Epithelial cell of proximal tubule (primary cell): ENCODE data around the gene BLCAP. TPM values are rescaled to one million over a fixed set of nuclear protein-coding genes. Genes with fewer than 3 reads are reported as not detected.

Experiments
- DNase-seq: peaks from one replicate; pipeline ENCODE4 v3.0.0-alpha.2; 2011; ENCODE audit warnings: low read depth
- H3K4me3 ChIP-seq: 2 replicates; pipeline ENCODE4 v1.5.1; 2011; ENCODE audit warnings: low read depth, mild to moderate bottlenecking, low read length
- total RNA-seq: library from RNA; depleted of rRNA; stranded (reverse); fragments of >200 nt; gene quantifications from 2 replicates; pipeline ENCODE4 v1.2.3, GENCODE V29; 2015
- TF ChIP-seq, protein P1 (sequence below): conservative IDR thresholded peaks from 2 replicates; pipeline ENCODE4 v1.5.1; 2012; ENCODE audit warnings: low read depth, mild to moderate bottlenecking, low read length

Gene BLCAP
- total RNA-seq, 1 donor from 2014 or later: 25.3 TPM

DNA sequence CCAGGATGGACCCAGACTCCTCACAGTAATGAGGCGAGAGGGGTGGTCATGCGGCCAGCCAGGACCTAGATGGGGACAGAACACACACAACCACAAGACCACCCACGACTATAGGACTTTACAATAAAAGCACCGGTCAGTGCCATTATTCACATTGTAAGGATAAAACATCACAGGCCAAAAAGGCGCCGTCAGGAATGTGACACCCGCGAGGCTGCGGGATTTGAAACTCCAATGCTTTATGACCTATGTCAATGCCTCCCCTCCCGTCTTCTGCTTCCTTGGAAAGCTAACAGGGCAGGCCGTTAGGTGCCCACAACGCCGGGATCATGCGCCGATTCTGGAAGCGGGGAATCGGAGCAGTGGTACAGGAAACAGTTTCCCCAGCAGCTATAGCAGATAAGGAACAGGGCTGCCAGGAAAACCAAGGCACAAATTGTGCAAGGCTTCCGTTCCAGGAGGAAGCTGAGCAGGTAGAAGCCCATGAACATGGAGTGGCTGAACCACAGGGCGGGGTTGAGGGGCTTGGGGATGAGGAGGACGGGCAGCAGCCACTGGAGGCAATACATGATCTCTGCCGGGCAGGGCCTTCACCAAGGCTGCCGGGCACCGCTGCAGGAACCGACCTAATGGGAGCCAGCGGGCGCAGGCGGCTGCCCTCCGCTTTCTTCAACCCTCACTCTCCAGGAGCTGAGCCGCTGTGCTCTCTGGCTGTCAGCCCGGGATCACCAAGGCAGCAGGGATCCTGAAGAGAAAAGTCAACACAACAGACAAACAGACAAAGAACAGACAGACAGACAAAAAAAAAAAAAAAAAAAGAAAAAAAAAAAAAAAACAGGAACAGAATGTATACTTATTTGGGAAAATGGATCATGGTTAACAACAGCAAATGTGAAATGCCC lies 8.8 kb downstream of the BLCAP start:
- DNase-seq: no peak
- no peak overlapping the region for H3K4me3 ChIP-seq
- TF ChIP-seq, protein P1, sequence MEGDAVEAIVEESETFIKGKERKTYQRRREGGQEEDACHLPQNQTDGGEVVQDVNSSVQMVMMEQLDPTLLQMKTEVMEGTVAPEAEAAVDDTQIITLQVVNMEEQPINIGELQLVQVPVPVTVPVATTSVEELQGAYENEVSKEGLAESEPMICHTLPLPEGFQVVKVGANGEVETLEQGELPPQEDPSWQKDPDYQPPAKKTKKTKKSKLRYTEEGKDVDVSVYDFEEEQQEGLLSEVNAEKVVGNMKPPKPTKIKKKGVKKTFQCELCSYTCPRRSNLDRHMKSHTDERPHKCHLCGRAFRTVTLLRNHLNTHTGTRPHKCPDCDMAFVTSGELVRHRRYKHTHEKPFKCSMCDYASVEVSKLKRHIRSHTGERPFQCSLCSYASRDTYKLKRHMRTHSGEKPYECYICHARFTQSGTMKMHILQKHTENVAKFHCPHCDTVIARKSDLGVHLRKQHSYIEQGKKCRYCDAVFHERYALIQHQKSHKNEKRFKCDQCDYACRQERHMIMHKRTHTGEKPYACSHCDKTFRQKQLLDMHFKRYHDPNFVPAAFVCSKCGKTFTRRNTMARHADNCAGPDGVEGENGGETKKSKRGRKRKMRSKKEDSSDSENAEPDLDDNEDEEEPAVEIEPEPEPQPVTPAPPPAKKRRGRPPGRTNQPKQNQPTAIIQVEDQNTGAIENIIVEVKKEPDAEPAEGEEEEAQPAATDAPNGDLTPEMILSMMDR: no peak

DNA sequence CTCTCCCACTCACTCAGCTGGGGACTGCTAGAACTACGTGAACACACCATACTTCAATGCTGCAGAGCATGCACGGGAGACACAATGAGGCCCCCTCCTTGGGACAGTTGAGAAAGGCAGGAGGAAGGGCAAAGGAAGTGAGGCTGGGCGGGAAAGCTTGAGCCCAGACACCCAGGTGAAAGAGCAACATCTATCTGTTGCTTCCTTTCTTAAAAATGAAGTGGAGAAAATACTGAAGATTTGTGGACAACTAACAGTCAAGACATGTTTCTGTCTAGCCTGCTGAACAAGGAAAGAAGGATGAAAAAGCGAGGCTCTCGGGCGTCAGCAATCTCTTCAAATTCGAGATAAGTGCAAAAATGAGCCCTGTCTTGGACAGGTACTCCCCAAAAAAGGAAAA lies 9.6 kb downstream of the BLCAP start:
- H3K4me3 ChIP-seq: no peak overlapping the region

DNA sequence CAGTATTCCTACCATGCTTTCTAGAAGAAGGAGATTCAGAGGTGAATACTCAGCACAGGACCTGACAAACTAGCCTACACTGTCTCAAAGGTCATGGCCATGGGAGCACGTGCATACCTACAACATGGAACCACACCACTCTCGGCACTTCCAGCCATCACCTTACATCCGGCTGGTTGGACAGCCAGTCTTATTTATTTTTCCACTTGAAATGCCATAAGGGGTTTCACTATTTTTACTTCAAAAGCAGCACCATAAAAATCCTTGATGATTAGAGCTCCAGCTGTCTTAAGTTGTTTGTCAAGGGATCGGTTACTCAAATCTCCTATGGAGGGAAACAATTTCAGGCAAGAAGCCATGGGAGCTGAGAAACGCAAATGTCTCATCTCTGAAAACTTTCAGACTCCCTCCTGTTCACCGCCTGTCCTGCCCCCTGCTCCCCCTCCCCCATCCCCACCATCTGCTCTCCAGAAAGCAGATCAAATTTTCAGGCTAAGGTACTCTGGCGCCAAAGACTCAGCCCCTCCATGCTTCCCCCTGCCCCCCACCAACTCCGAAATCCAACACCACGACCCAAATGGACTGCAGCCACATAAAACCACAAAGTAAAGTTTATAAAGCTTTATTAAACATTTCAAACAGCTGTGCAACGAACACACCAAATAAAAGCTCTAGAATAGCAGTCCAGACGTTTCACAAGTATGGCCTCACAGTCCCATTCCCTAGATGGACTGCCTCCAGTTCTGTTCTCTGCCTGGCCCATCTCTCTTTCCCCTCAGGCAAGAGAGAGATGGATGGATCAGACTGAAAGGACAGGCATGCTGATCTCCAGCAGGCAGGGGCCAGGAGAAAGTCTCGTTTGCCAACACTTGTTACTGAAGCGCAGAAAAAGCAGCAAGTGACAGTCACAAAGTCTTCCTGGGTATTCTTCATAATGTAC lies 10.6 kb downstream of the BLCAP start:
- H3K4me3 ChIP-seq: no peak overlapping the region
- no peak for DNase-seq
- TF ChIP-seq, protein P1: no peak

More for the DNA sequence above, 9.6 kb downstream of the BLCAP start:
- TF ChIP-seq, protein P1: no peak
- no peak for DNase-seq

DNA sequence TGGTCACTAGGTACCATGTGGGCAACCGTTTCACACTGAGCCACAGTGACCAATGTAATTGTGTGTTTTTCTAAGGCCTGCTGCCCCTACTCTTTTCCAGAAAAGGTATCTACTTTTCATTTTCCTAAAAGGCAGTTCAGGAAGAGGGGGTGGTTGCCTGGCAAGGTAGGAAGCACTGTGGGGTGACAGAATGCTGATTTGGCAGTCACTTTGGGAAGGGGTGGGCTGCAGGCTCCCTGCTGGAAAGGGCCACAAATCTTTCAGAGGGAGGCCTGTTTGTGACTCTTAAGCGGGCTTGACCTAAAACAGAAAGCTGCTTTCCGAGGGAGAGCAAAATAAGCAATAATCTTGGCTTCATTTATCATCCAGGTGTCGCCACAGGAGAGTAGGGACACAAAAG lies 11.8 kb downstream of the BLCAP start:
- TF ChIP-seq, protein P1: no peak
- DNase-seq: no peak
- no peak overlapping the region for H3K4me3 ChIP-seq

DNA sequence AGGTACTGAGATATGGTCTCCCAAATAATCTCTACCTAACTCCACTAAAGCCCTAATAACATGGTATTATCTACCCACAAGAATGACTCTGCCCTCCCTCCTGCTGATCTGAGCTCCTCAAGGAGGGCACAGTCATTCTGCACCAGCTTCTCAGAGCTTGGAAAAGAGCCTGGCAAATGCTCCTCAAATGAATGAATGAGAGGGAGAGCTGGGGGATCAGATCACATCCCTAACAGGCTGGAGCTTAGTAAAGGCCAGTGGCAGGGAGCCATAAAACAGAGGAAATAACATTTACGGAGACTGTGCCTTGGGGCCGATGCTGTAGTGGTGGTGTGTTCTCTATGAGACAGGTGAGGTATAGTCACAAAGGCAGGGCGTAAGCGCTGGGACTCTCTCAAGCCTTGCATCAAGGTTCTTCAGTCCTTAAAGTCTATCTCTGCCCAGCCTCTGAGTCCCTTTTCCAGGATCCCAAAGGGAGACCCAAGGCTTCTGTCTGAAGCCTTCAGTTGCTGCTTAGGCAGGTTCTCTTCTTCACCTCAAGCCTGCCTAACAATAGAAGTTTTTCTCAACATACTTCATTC lies 13.8 kb downstream of the BLCAP start:
- no peak for DNase-seq
- H3K4me3 ChIP-seq: no peak overlapping the region
- TF ChIP-seq, protein P1: no peak

DNA sequence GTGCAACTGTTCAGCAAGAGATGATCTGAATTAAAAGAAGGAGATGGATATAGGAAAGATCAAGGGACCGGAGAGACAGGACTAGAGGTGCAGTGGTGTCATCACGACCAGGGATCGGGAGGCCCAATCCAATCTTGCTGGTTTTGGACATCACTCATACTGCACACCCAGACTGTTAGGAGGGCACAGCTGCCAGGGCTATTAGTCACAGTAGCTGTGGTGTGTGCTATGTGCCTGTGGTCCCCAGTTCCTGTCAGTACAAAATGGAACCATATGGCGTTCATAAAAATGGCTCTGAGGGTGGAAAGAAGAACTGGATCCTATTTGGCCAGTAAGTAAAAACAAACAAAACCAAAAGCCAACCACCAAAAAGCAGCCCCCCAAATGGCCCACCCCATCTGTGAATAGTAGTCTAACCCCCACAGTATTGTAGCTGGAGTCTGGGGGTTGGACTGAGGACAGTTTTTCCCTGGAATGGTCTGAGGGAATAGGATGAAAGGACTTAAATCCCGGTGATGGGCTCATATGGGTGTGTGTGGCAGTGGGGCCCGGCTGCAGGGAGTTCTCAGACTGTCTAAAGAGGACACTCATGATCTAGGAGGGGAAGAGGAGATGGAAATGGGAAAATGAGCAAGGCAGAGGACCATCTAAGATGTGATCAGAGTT lies 15.9 kb downstream of the BLCAP start:
- no peak for DNase-seq

More for the DNA sequence above, 15.9 kb downstream of the BLCAP start:
- H3K4me3 ChIP-seq: no peak overlapping the region
- TF ChIP-seq, protein P1: no peak
